Pancreas (tissue), 10 donors: ENCODE results near the gene PDGFRB. TPM values are rescaled to one million over a fixed set of nuclear protein-coding genes. Genes with fewer than 3 reads are reported as not detected.

Source experiments
- ATAC-seq, 4 donors: fragments of 200-7000 bp; cut with Tn5 transposase; one replicate each; pipeline versions ENCODE4 v1.8.0 to v1.9.1; 2020; ENCODE audit warnings: mild to moderate bottlenecking in 4 of 4, moderate library complexity in 4 of 4
- DNase-seq, 6 donors: peaks; one replicate each; pipeline ENCODE4 v3.0.0-alpha.2; 2020
- FAIRE-seq: peaks from 2 replicates; lab custom pipeline; 2012; peaks lifted over from hg19 to GRCh38; lab: Jason Lieb, UNC
- H3K27ac ChIP-seq, 4 donors: fragments of 200-600 bp; sonication (generic); 1 replicate in 3 of 4; 2 replicates in 1 of 4; pipeline versions ENCODE4 v1.5.0 to v1.8.0; 2020
- H3K27me3 ChIP-seq, 4 donors: fragments of 200-600 bp; one replicate each; pipeline ENCODE4 v1.8.0; 2021
- H3K36me3 ChIP-seq, 3 donors: fragments of 200-600 bp; sonication (generic) in 1 of 3; one replicate each; pipeline versions ENCODE4 v1.5.0 to v1.8.0; 2020 to 2021
- H3K4me1 ChIP-seq, 3 donors: fragments of 200-600 bp; one replicate each; pipeline ENCODE4 v1.8.0; 2021
- H3K4me3 ChIP-seq, 4 donors: fragments of 200-600 bp; sonication (generic) in 2 of 4; one replicate each; pipeline versions ENCODE4 v1.5.0 to v1.8.0; 2020 to 2021
- H3K9me3 ChIP-seq, 4 donors: fragments of 200-600 bp; one replicate each; pipeline ENCODE4 v1.8.0; 2021
- WGBS, 2 donors: extraction: QIAGEN DNeasy Blood & Tissue Kit; methylation state at CpG; one replicate each; pipeline ENCODE4 v1.1.7; 2013; 5-methylcytosine and 5-hydroxymethylcytosine counted together
- intact Hi-C, 3 donors: fragments of 100-400 bp; cut with DNase I; formaldehyde crosslinking; loops; one replicate each; pipeline versions ENCODE4 v1.11.1 to v1.14.2; 2022
- polyA plus RNA-seq, 2 donors: library from polyadenylated mRNA; stranded (reverse); fragments of 200-250 nt; gene quantifications; one replicate each; pipeline ENCODE4 v1.2.3, GENCODE V29; 2013
- total RNA-seq, 6 donors: library from RNA; stranded (reverse); fragmentation: NEBNext Ultra II Directional in 4 of 6; extraction: Animal tissue kit (Norgen Biotek cat#: 25700) in 4 of 6; gene quantifications; one replicate each; pipeline versions ENCODE4 v1.2.1 to v1.2.4, GENCODE V29; 2021 to 2023
- TF ChIP-seq, protein P1 (sequence below), 4 donors: fragments of 200-600 bp; sonication (generic) in 3 of 4; IDR thresholded peaks; one replicate each; pipeline versions ENCODE4 v1.5.0 to v1.8.0; 2021; ENCODE audit warnings: antibody characterized with exemption in 4 of 4
- donor health status: healthy with polysubstance abuse.
- donor health status: DM: no; HTN: no; CAD: no; lungs with moderate emphysema.
- donor health status: DM: no; HTN: no; CAD: no.
- donor health status: control.
- donor health status: control.
- donor health status: Bipolar disorder and iron deficiency.
- donor health status: DM: yes; HTN: yes; CAD: no.
- donor health status: DM: no; HTN: no; CAD: no.
- donor health status: DM: no; HTN: no; CAD: no.
- donor health status: DM: yes; HTN: yes; CAD: no.

The PDGFRB gene
- total and polyA plus RNA-seq, 8 donors, result 7.2 to 48.6 (median 14.5) TPM

GRCh38 chr5:150130493-150130922 is 25.1 kb downstream of the PDGFRB start:
- H3K36me3 ChIP-seq, result no peaks in the 10 kb centered on the region
- no peaks in the 10 kb centered on the region for H3K9me3 ChIP-seq
- no peak overlapping the region for H3K4me3 ChIP-seq
- TF ChIP-seq, protein P1, sequence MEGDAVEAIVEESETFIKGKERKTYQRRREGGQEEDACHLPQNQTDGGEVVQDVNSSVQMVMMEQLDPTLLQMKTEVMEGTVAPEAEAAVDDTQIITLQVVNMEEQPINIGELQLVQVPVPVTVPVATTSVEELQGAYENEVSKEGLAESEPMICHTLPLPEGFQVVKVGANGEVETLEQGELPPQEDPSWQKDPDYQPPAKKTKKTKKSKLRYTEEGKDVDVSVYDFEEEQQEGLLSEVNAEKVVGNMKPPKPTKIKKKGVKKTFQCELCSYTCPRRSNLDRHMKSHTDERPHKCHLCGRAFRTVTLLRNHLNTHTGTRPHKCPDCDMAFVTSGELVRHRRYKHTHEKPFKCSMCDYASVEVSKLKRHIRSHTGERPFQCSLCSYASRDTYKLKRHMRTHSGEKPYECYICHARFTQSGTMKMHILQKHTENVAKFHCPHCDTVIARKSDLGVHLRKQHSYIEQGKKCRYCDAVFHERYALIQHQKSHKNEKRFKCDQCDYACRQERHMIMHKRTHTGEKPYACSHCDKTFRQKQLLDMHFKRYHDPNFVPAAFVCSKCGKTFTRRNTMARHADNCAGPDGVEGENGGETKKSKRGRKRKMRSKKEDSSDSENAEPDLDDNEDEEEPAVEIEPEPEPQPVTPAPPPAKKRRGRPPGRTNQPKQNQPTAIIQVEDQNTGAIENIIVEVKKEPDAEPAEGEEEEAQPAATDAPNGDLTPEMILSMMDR (IDR thresholded peaks at IDR 0.05), result no peak
- no peak for ATAC-seq
- no peak overlapping the region for H3K27ac ChIP-seq
- FAIRE-seq, result no peak
- no peaks in the 10 kb centered on the region for H3K27me3 ChIP-seq
- 72 to 86% methylated on average over 8 of the region's 8 CpGs for WGBS, 2 donors
- intact Hi-C loops, result loop anchor here in 1 of 3 donors (10.0 kb wide), 2 partner anchors 84 to 304 kb away; no protein-coding TSS in a partner anchor
- H3K4me1 ChIP-seq, result no peaks in the 10 kb centered on the region
- DNase-seq, result peak in 1 of 6 donors; percentile 31

GRCh38 chr5:150129813-150130492 is 25.7 kb downstream of the PDGFRB start:
- no peak for FAIRE-seq

GRCh38 chr5:150129454-150129812 is 26.2 kb downstream of the PDGFRB start:
- DNase-seq, result no peak
- no peaks in the 10 kb centered on the region for H3K4me1 ChIP-seq
- no peaks in the 10 kb centered on the region for H3K36me3 ChIP-seq
- intact Hi-C loops, result loop anchor here in 1 of 3 donors (10.0 kb wide), 1 partner anchor 215 kb away; no protein-coding TSS in a partner anchor
- WGBS, 2 donors, result 37 to 44% methylated on average over 8 of the region's 8 CpGs
- no peaks in the 10 kb centered on the region for H3K9me3 ChIP-seq
- H3K27ac ChIP-seq, result no peak overlapping the region
- no peak for ATAC-seq
- no peaks in the 10 kb centered on the region for H3K27me3 ChIP-seq
- no peak for FAIRE-seq
- peak overlapping the region in 2 of 4 donors; percentile 4 to 11 for H3K4me3 ChIP-seq
- TF ChIP-seq, protein P1 (IDR thresholded peaks at IDR 0.05), result no peak

More at GRCh38 chr5:150129813-150130492, 25.7 kb downstream of the PDGFRB start:
- intact Hi-C loops, result loop anchor here in 1 of 3 donors (10.0 kb wide), 3 partner anchors 85 to 305 kb away; no protein-coding TSS in a partner anchor
- no peaks in the 10 kb centered on the region for H3K4me1 ChIP-seq
- no peak overlapping the region for H3K27ac ChIP-seq
- no peaks in the 10 kb centered on the region for H3K36me3 ChIP-seq
- H3K27me3 ChIP-seq, result no peaks in the 10 kb centered on the region
- H3K4me3 ChIP-seq, result peak overlapping the region in 2 of 4 donors; percentile 4 to 11
- WGBS, 2 donors, result 16 to 19% methylated on average over 25 of the region's 25 CpGs
- DNase-seq, result peak; percentile 56 to 85 (median 76)
- H3K9me3 ChIP-seq, result no peaks in the 10 kb centered on the region
- TF ChIP-seq, protein P1 (IDR thresholded peaks at IDR 0.05), result peak; percentile 82 to 91 (median 86)
- peak; percentile 91 to 95 (median 93) for ATAC-seq

- Histone ChIP-seq H3K27ac (no peak overlapping the region), H3K4me3 (no peak overlapping the region), H3K4me1 (no peaks in the 10 kb centered on the region), H3K27me3 (no peaks in the 10 kb centered on the region), H3K9me3 (no peaks in the 10 kb centered on the region), H3K36me3 (no peaks in the 10 kb centered on the region)
- TF ChIP-seq, protein P1 (IDR thresholded peaks at IDR 0.05), result no peak
- 71 to 76% methylated on average over 5 to 6 of the region's 6 CpGs for WGBS, 2 donors
- no peak for DNase-seq
- no peak for FAIRE-seq
- no peak for ATAC-seq
- intact Hi-C loops, result loop anchor here in 1 of 3 donors (10.0 kb wide), 1 partner anchor 218 kb away; no protein-coding TSS in a partner anchor
These were observed 28.8 kb downstream of the PDGFRB start for GRCh38 chr5:150126921-150127265.
